Measurements from ENCODE around the gene ARID5A. TPM values are rescaled to one million over a fixed set of nuclear protein-coding genes. Genes with fewer than 3 reads are reported as not detected.

ARID5A gene
- total RNA-seq, 5 donors from 2014 or later (not counting 1 experiment from before 2014, with no cell fraction given), result 105 to 140 (median 116) TPM

DNA sequence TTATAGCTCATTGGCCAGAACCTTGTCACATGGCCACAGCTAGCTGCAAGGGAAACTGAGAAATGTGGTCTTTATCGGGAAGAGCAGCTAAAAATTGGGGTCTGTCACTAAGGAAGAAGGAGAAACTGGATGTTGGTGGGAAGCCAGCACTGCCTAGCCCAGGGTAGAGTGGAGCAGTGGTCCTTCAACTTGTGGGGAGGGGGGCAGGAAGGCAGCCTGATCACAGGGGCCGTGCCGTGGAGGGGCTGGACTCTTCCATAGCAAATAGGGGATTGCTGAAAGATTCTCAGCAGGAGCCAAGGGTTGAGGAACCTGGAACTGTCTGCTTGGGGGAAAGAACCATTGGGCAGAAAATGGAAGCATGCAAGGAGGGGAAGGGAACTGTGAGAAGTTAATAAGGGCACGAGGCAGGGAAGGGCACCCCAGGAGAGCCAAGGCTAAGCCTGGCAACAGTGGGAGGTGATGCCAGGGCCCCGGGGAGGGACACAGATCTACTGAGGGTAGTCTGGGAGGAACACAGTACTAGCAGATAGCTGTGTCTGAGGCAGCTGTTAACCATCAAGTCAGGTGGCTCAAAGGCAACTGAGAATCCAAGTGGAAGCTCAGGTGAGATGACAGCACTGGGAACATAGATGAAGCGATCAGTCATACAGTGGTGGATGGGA, 25.5 kb upstream of the ARID5A start:
- Mint-ChIP-seq H3K4me3 (no peak overlapping the region), H3K4me1 (peaks cover 9 to 16% (median 13%) of the 10 kb centered on the region in 3 donors), H3K27me3 (peaks cover 5 to 14% of the 10 kb centered on the region in 2 donors), H3K27ac (no peak overlapping the region), H3K9me3 (no peaks in the 10 kb centered on the region), H3K36me3 (no peaks in the 10 kb centered on the region)
- H3K36me3 ChIP-seq (ENCODE audit: control insufficient read depth in 2 of 2, extremely low read depth in 1 of 2, insufficient read depth in 1 of 2, low read length in 1 of 2), result no peaks in the 10 kb centered on the region
- no peaks in the 10 kb centered on the region for H3K9me3 ChIP-seq
- CTCF ChIA-PET, result interaction anchor here in 1 of 2 donors (1.0 kb wide), 1 partner anchor 16 kb away, joined by 3 read pairs; no protein-coding TSS in a partner anchor
- H3K27ac ChIP-seq (ENCODE audit: low read length), result no peak overlapping the region
- POLR2A ChIA-PET, result interaction anchor here in 1 of 2 donors (0.5 kb wide), 1 partner anchor 48 kb away, joined by 4 read pairs; no protein-coding TSS in a partner anchor
- no peak overlapping the region for H3K4me3 ChIP-seq (ENCODE audit: control insufficient read depth in 1 of 2, extremely low read depth in 1 of 2, low read length in 1 of 2)
- peaks cover 0 to 30% of the 10 kb centered on the region in 2 experiments for H3K27me3 ChIP-seq (replicated peaks in 1 of 2; ENCODE audit: control insufficient read depth in 2 of 2, extremely low read depth in 1 of 2, insufficient read depth in 2 of 2, low read length in 1 of 2)
- 86% methylated on average over 6 of the region's 6 CpGs for WGBS (ENCODE audit: insufficient coverage)
- DNase-seq (peak in 1 of 35 experiments; percentile 12), ATAC-seq (replicated peaks in 1 of 4) (no peak)
- H3K4me1 ChIP-seq (ENCODE audit: control insufficient read depth in 1 of 2, extremely low read depth in 1 of 2, insufficient read depth in 2 of 2, low read length in 2 of 2), result peaks cover 2 to 21% of the 10 kb centered on the region in 2 experiments

DNA sequence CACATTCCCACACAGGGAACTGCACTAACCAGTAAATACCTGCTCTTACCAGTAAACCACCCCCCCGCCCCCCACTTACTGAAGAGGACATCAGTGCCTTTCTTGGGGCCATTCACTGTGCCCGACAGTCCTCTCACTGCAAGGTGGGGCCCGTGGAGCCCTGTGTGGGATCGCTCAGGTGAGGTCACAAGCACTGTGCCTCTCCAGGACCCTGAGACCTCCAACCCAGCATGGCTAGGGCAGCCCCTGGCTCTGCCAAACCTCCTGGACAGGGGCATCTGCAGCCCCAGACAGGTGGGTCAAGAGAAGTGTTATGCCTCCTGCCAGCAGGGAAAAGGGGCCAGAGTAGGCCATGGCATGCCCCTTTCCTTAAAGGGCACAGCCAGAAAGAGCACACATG, 24.7 kb upstream of the ARID5A start:
- peaks cover 9 to 16% (median 13%) of the 10 kb centered on the region in 3 donors for H3K4me1 Mint-ChIP-seq
- H3K4me3 Mint-ChIP-seq, result no peak overlapping the region
- ATAC-seq (replicated peaks in 1 of 4) (no peak), DNase-seq (peak in 1 of 35 experiments; percentile 14)
- H3K27me3 ChIP-seq (replicated peaks in 1 of 2; ENCODE audit: control insufficient read depth in 2 of 2, extremely low read depth in 1 of 2, insufficient read depth in 2 of 2, low read length in 1 of 2), result peaks cover 0 to 30% of the 10 kb centered on the region in 2 experiments
- CTCF ChIA-PET, result no interaction called here
- H3K36me3 Mint-ChIP-seq, result no peaks in the 10 kb centered on the region
- H3K27me3 Mint-ChIP-seq, result peaks cover 5 to 14% of the 10 kb centered on the region in 2 donors
- peaks cover 2 to 21% of the 10 kb centered on the region in 2 experiments for H3K4me1 ChIP-seq (ENCODE audit: control insufficient read depth in 1 of 2, extremely low read depth in 1 of 2, insufficient read depth in 2 of 2, low read length in 2 of 2)
- no peaks in the 10 kb centered on the region for H3K9me3 ChIP-seq
- no peak overlapping the region for H3K4me3 ChIP-seq (ENCODE audit: control insufficient read depth in 1 of 2, extremely low read depth in 1 of 2, low read length in 1 of 2)
- no peak overlapping the region for H3K27ac ChIP-seq (ENCODE audit: low read length)
- no peaks in the 10 kb centered on the region for H3K36me3 ChIP-seq (ENCODE audit: control insufficient read depth in 2 of 2, extremely low read depth in 1 of 2, insufficient read depth in 1 of 2, low read length in 1 of 2)
- peaks cover 0 to under 1% (median 0%) of the 10 kb centered on the region in 3 donors for H3K9me3 Mint-ChIP-seq
- POLR2A ChIA-PET, result no interaction called here
- no peak overlapping the region for H3K27ac Mint-ChIP-seq
- 84% methylated on average over 3 of the region's 4 CpGs for WGBS (ENCODE audit: insufficient coverage)

DNA sequence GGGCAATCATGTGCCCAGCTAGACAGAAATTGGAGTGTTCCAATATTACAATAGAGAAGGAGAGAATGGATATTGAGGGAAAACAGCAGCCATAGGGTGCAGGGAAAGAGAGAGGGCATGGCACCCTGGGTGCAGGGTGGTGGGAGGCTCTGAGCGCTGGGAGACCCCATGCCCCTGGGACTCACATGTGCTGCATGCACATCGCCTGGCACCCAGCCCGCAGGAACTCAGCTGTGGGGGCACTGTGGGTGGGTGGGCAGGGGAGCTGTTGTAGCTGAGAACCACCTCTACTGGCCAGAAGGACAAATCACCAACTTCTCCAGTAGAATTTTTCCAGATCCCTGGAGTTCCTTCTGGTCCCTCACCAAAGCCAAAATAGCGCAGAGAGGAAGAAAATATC, 24.2 kb upstream of the ARID5A start:
- H3K9me3 ChIP-seq, result no peaks in the 10 kb centered on the region
- WGBS (ENCODE audit: insufficient coverage), result 100% methylated on average over 2 of the region's 4 CpGs
- DNase-seq, result peak in 1 of 35 experiments; percentile 11

DNA sequence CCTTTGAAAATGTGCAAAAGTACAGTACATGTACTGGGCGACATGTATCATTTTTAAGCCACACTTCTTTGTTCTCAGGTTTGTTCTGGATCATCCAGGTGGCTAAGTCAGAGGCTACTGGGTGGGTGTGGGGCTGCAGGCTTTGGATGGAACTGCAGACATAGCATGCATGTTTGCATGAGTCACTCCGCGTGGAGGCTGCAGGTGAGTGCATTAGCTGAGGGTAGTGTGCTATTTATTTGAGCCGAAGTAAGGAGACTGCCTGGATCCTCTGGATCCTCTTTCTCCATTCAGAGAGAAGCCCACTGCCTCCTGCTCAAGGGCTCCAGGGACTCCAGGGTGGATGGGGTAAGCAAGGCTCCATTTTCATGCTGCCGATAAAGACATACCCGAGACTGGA, 22.0 kb upstream of the ARID5A start:
- H3K27me3 Mint-ChIP-seq, result peaks cover 2 to 10% of the 10 kb centered on the region in 2 donors
- ChIA-PET POLR2A (no interaction called here), CTCF (no interaction called here)
- H3K4me1 Mint-ChIP-seq, result peaks cover 0 to 2% (median under 1%) of the 10 kb centered on the region in 3 donors
- H3K27ac Mint-ChIP-seq, result no peak overlapping the region
- peaks cover 0 to 6% (median 4%) of the 10 kb centered on the region in 3 donors for H3K9me3 Mint-ChIP-seq
- Histone ChIP-seq H3K36me3 (ENCODE audit: control insufficient read depth in 2 of 2, extremely low read depth in 1 of 2, insufficient read depth in 1 of 2, low read length in 1 of 2) (no peaks in the 10 kb centered on the region), H3K27ac (ENCODE audit: low read length) (no peak overlapping the region), H3K4me1 (ENCODE audit: control insufficient read depth in 1 of 2, extremely low read depth in 1 of 2, insufficient read depth in 2 of 2, low read length in 2 of 2) (peaks cover 0 to 1% of the 10 kb centered on the region in 2 experiments), H3K27me3 (replicated peaks in 1 of 2; ENCODE audit: control insufficient read depth in 2 of 2, extremely low read depth in 1 of 2, insufficient read depth in 2 of 2, low read length in 1 of 2) (peaks cover 0 to 16% of the 10 kb centered on the region in 2 experiments), H3K4me3 (ENCODE audit: control insufficient read depth in 1 of 2, extremely low read depth in 1 of 2, low read length in 1 of 2) (no peak overlapping the region), H3K9me3 (no peaks in the 10 kb centered on the region)
- 93% methylated on average over 3 of the region's 6 CpGs for WGBS (ENCODE audit: insufficient coverage)
- peaks cover 5% of the 10 kb centered on the region for H3K36me3 Mint-ChIP-seq
- H3K4me3 Mint-ChIP-seq, result no peak overlapping the region
- ATAC-seq (replicated peaks in 1 of 4) (no peak), DNase-seq (no peak)

More for the DNA sequence above, 24.2 kb upstream of the ARID5A start:
- Mint-ChIP-seq H3K4me1 (peaks cover 9 to 16% (median 13%) of the 10 kb centered on the region in 3 donors), H3K9me3 (peaks cover 0 to 5% (median 4%) of the 10 kb centered on the region in 3 donors), H3K27me3 (peaks cover 5 to 14% of the 10 kb centered on the region in 2 donors), H3K36me3 (peaks cover 5% of the 10 kb centered on the region), H3K4me3 (no peak overlapping the region), H3K27ac (no peak overlapping the region)
- Histone ChIP-seq H3K27ac (ENCODE audit: low read length) (no peak overlapping the region), H3K4me3 (ENCODE audit: control insufficient read depth in 1 of 2, extremely low read depth in 1 of 2, low read length in 1 of 2) (no peak overlapping the region), H3K36me3 (ENCODE audit: control insufficient read depth in 2 of 2, extremely low read depth in 1 of 2, insufficient read depth in 1 of 2, low read length in 1 of 2) (no peaks in the 10 kb centered on the region), H3K4me1 (ENCODE audit: control insufficient read depth in 1 of 2, extremely low read depth in 1 of 2, insufficient read depth in 2 of 2, low read length in 2 of 2) (peaks cover 2 to 21% of the 10 kb centered on the region in 2 experiments), H3K27me3 (replicated peaks in 1 of 2; ENCODE audit: control insufficient read depth in 2 of 2, extremely low read depth in 1 of 2, insufficient read depth in 2 of 2, low read length in 1 of 2) (peaks cover 0 to 30% of the 10 kb centered on the region in 2 experiments)
- POLR2A ChIA-PET, result interaction anchor here in 1 of 2 donors (0.6 kb wide), 1 partner anchor 61 kb away, joined by 5 read pairs; no protein-coding TSS in a partner anchor
- CTCF ChIA-PET, result no interaction called here
- ATAC-seq (replicated peaks in 1 of 4), result no peak

DNA sequence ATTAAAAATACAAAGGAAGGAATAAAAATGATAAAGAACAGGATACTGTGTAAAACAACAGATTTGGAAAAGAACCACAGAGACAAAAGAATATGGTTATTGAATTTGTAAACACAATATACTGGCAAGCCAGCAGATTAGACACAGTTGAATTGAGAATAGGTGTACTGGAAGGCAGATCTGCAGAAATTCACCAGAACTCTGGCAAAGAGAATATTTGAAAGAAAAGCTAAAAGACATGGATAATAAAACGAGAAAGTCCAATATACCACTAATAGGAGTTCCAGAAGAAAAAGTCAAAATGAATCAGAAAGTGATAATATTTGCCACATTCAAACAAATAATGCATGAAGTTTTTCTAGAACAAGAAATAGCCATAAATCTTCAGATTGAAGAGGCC, 19.5 kb upstream of the ARID5A start:
- Histone ChIP-seq H3K27me3 (replicated peaks in 1 of 2; ENCODE audit: control insufficient read depth in 2 of 2, extremely low read depth in 1 of 2, insufficient read depth in 2 of 2, low read length in 1 of 2) (peaks cover 0 to 4% of the 10 kb centered on the region in 2 experiments), H3K36me3 (ENCODE audit: control insufficient read depth in 2 of 2, extremely low read depth in 1 of 2, insufficient read depth in 1 of 2, low read length in 1 of 2) (no peaks in the 10 kb centered on the region), H3K27ac (ENCODE audit: low read length) (no peak overlapping the region), H3K4me3 (ENCODE audit: control insufficient read depth in 1 of 2, extremely low read depth in 1 of 2, low read length in 1 of 2) (no peak overlapping the region), H3K4me1 (ENCODE audit: control insufficient read depth in 1 of 2, extremely low read depth in 1 of 2, insufficient read depth in 2 of 2, low read length in 2 of 2) (no peaks in the 10 kb centered on the region), H3K9me3 (no peaks in the 10 kb centered on the region)
- no peak for DNase-seq
- no peak overlapping the region for H3K27ac Mint-ChIP-seq
- peaks cover 0 to 1% of the 10 kb centered on the region in 2 donors for H3K27me3 Mint-ChIP-seq
- no peaks in the 10 kb centered on the region for H3K4me1 Mint-ChIP-seq
- peaks cover 0 to 6% (median 4%) of the 10 kb centered on the region in 3 donors for H3K9me3 Mint-ChIP-seq
- ChIA-PET POLR2A (no interaction called here), CTCF (no interaction called here)
- ATAC-seq (replicated peaks in 1 of 4), result no peak
- H3K4me3 Mint-ChIP-seq, result no peak overlapping the region
- WGBS (ENCODE audit: insufficient coverage), result no CpG with 5 or more reads among the region's 1 CpG
- H3K36me3 Mint-ChIP-seq, result peaks cover 5% of the 10 kb centered on the region

DNA sequence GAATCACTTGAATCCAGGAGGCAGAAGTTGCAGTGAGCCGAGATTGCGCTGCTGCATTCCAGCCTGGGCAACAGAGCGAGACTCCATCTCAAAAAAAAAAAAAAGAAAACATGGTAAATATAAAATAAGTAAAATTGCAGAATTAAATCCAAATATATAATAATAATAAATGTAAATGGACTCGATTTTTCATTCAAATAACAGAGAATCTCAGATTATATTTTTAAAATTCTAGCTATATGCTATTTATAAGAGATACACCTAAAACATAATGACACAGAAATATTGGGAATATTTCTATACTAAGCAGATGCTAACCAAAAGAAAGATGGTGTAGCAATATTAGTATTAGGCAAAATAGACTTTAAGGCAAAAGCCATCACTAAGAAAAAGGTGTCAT, 16.3 kb upstream of the ARID5A start:
- ChIA-PET CTCF (no interaction called here), POLR2A (no interaction called here)
- Mint-ChIP-seq H3K9me3 (peaks cover 0 to 6% (median 4%) of the 10 kb centered on the region in 3 donors), H3K36me3 (peaks cover 5% of the 10 kb centered on the region), H3K27ac (no peak overlapping the region), H3K4me1 (peaks cover 8 to 23% (median 11%) of the 10 kb centered on the region in 3 donors), H3K27me3 (no peaks in the 10 kb centered on the region), H3K4me3 (no peak overlapping the region)
- peaks cover 0 to 23% of the 10 kb centered on the region in 2 experiments for H3K4me1 ChIP-seq (ENCODE audit: control insufficient read depth in 1 of 2, extremely low read depth in 1 of 2, insufficient read depth in 2 of 2, low read length in 2 of 2)
- H3K9me3 ChIP-seq, result no peaks in the 10 kb centered on the region
- WGBS (ENCODE audit: insufficient coverage), result no CpG with 5 or more reads among the region's 4 CpGs
- H3K36me3 ChIP-seq (ENCODE audit: control insufficient read depth in 2 of 2, extremely low read depth in 1 of 2, insufficient read depth in 1 of 2, low read length in 1 of 2), result no peaks in the 10 kb centered on the region
- no peak overlapping the region for H3K4me3 ChIP-seq (ENCODE audit: control insufficient read depth in 1 of 2, extremely low read depth in 1 of 2, low read length in 1 of 2)
- H3K27ac ChIP-seq (ENCODE audit: low read length), result no peak overlapping the region
- no peak for ATAC-seq (replicated peaks in 1 of 4)
- H3K27me3 ChIP-seq (replicated peaks in 1 of 2; ENCODE audit: control insufficient read depth in 2 of 2, extremely low read depth in 1 of 2, insufficient read depth in 2 of 2, low read length in 1 of 2), result peaks cover 0 to 5% of the 10 kb centered on the region in 2 experiments
- no peak for DNase-seq

Measured in T-cell (primary cell).